ENCODE measurements around the gene E2F4.

DNA sequence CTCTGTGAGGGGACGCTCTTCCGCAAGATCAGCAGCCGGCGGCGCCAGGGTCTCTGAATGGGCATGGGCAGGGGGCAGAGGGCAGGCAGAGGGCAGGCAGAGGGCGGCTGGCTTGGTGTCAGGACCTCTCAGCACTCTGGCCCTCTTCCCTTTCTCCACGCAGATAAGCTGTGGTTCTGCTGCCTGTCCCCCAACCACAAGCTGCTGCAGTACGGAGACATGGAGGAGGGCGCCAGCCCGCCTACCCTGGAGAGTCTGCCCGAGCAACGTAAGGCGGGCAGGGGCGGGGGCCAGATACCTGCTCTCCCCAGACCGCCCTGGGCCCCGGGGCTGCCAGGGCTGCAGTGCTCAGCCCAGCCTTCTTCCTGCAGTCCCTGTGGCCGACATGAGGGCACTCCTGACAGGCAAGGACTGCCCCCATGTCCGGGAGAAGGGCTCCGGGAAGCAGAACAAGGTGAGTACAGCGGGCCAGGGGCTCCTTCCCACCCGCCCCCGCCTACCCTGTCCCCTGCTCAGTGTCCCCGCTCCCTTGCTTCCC lies 11.1 kb downstream of the E2F4 start:
- no peak for TF ChIP-seq POLR2A (IDR thresholded peaks at IDR 0.05)
- TF ChIP-seq, protein P1, sequence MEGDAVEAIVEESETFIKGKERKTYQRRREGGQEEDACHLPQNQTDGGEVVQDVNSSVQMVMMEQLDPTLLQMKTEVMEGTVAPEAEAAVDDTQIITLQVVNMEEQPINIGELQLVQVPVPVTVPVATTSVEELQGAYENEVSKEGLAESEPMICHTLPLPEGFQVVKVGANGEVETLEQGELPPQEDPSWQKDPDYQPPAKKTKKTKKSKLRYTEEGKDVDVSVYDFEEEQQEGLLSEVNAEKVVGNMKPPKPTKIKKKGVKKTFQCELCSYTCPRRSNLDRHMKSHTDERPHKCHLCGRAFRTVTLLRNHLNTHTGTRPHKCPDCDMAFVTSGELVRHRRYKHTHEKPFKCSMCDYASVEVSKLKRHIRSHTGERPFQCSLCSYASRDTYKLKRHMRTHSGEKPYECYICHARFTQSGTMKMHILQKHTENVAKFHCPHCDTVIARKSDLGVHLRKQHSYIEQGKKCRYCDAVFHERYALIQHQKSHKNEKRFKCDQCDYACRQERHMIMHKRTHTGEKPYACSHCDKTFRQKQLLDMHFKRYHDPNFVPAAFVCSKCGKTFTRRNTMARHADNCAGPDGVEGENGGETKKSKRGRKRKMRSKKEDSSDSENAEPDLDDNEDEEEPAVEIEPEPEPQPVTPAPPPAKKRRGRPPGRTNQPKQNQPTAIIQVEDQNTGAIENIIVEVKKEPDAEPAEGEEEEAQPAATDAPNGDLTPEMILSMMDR (IDR thresholded peaks at IDR 0.05), result no peak

All from heart left ventricle (tissue), 13 donors.